ENCODE measurements around the gene POLR3G. TPM values are rescaled to one million over a fixed set of nuclear protein-coding genes. Genes with fewer than 3 reads are reported as not detected.

Gene POLR3G
- total RNA-seq, 1 experiment from 2014 or later, result 73.6 TPM

DNA sequence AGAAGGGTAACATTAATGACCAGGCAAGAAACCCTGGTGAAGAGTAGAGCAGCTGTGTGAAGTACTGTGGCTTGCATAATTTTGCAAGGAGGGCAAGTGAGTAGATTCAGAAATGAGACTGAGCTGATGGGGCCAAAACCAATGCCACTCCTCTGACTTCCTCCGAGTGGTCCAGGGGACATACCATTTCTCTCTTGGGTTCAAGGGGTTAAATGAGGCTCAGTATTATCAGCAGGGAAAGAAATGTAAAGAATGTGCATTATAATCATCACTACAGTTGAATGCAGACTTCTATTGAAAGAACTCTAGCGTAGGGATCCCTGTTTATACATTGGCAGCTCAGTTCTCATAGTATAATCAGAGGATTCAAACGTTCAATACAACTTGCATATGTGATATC lies 9.9 kb downstream of the POLR3G start:
- Histone ChIP-seq H3T11ph (ENCODE audit: low read length) (no peak overlapping the region), H4K91ac (ENCODE audit: insufficient read length, low read depth, low read length) (no peak overlapping the region), H2BK12ac (ENCODE audit: insufficient read length, low read depth, low read length) (no peak overlapping the region), H4K5ac (ENCODE audit: insufficient read length, low read depth, low read length) (no peak overlapping the region), H3K9ac (ENCODE audit: extremely low read depth, insufficient read length, low read length) (no peak overlapping the region), H3K56ac (ENCODE audit: insufficient read length, low read depth, low read length) (no peak overlapping the region), H3K4me2 (ENCODE audit: insufficient read depth, insufficient read length, low read length) (no peak overlapping the region), H3K4me1 (ENCODE audit: insufficient read depth, low read length) (peaks cover 9% of the 10 kb centered on the region), H2AFZ (ENCODE audit: low read length) (no peak overlapping the region), H3K23ac (ENCODE audit: insufficient read length, low read depth, low read length) (no peak overlapping the region), H2AK5ac (ENCODE audit: insufficient read length, low read length) (no peak overlapping the region), H3K14ac (ENCODE audit: insufficient read depth, low read length) (no peak overlapping the region), H2BK20ac (ENCODE audit: low read depth, low read length, poor library complexity, severe bottlenecking) (no peak overlapping the region), H2BK120ac (ENCODE audit: low read depth, low read length, poor library complexity, severe bottlenecking) (no peak overlapping the region), H3K18ac (ENCODE audit: insufficient read length, low read depth, low read length) (no peak overlapping the region), H2BK5ac (ENCODE audit: insufficient read length, low read length) (no peak overlapping the region), H3K27ac (ENCODE audit: insufficient read length, low read depth, low read length) (no peak overlapping the region), H4K8ac (replicated peaks; ENCODE audit: insufficient read length, low read depth, low read length) (no peak overlapping the region), H3K9me3 (ENCODE audit: control insufficient read depth, low read depth, low read length) (no peaks in the 10 kb centered on the region), H3K79me2 (ENCODE audit: insufficient read depth, low read length) (peaks cover 28% of the 10 kb centered on the region; the same call in 1 of the 2 replicates), H3K4ac (ENCODE audit: low read depth, low read length) (no peak overlapping the region), H3K79me1 (ENCODE audit: insufficient read depth, low read depth, low read length, poor library complexity, severe bottlenecking) (no peaks in the 10 kb centered on the region), H4K20me1 (ENCODE audit: control insufficient read depth, insufficient read depth, insufficient read length) (no peaks in the 10 kb centered on the region), H2BK15ac (ENCODE audit: low read depth, low read length) (no peak overlapping the region), H3K23me2 (ENCODE audit: insufficient read length, low read depth, low read length, poor library complexity, severe bottlenecking) (no peaks in the 10 kb centered on the region), H3K27me3 (ENCODE audit: insufficient read depth, low read length) (no peaks in the 10 kb centered on the region)
- Mint-ChIP-seq H3K4me3 (no peak overlapping the region), H3K27ac (peak overlapping the region; percentile 55 to 58 (median 57); a peak in 3 of 7 replicates), H3K4me1 (peaks cover 23 to 31% of the 10 kb centered on the region in 2 experiments), H3K9me3 (no peaks in the 10 kb centered on the region), H3K27me3 (ENCODE audit: low read depth) (no peaks in the 10 kb centered on the region), H3K36me3 (ENCODE audit: insufficient read depth in 1 of 3, low read depth in 3 of 3) (peaks cover 35 to 65% (median 55%) of the 10 kb centered on the region in 3 experiments)
- DNase-seq, result no peak
- TF ChIP-seq, protein P1, sequence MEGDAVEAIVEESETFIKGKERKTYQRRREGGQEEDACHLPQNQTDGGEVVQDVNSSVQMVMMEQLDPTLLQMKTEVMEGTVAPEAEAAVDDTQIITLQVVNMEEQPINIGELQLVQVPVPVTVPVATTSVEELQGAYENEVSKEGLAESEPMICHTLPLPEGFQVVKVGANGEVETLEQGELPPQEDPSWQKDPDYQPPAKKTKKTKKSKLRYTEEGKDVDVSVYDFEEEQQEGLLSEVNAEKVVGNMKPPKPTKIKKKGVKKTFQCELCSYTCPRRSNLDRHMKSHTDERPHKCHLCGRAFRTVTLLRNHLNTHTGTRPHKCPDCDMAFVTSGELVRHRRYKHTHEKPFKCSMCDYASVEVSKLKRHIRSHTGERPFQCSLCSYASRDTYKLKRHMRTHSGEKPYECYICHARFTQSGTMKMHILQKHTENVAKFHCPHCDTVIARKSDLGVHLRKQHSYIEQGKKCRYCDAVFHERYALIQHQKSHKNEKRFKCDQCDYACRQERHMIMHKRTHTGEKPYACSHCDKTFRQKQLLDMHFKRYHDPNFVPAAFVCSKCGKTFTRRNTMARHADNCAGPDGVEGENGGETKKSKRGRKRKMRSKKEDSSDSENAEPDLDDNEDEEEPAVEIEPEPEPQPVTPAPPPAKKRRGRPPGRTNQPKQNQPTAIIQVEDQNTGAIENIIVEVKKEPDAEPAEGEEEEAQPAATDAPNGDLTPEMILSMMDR (conservative IDR thresholded peaks at IDR 0.05), result no peak
- no CpG with 5 or more reads among the region's 3 CpGs for WGBS (ENCODE audit: extremely low coverage, insufficient read length, low lambda C conversion rate)
